ENCODE results near the gene GADD45GIP1. TPM values are rescaled to one million over a fixed set of nuclear protein-coding genes. Genes with fewer than 3 reads are reported as not detected.

The GADD45GIP1 gene
- polyA plus RNA-seq, 1 of the 3 experiments (the other 2 are of a cell fraction) = 91.8 TPM

DNA sequence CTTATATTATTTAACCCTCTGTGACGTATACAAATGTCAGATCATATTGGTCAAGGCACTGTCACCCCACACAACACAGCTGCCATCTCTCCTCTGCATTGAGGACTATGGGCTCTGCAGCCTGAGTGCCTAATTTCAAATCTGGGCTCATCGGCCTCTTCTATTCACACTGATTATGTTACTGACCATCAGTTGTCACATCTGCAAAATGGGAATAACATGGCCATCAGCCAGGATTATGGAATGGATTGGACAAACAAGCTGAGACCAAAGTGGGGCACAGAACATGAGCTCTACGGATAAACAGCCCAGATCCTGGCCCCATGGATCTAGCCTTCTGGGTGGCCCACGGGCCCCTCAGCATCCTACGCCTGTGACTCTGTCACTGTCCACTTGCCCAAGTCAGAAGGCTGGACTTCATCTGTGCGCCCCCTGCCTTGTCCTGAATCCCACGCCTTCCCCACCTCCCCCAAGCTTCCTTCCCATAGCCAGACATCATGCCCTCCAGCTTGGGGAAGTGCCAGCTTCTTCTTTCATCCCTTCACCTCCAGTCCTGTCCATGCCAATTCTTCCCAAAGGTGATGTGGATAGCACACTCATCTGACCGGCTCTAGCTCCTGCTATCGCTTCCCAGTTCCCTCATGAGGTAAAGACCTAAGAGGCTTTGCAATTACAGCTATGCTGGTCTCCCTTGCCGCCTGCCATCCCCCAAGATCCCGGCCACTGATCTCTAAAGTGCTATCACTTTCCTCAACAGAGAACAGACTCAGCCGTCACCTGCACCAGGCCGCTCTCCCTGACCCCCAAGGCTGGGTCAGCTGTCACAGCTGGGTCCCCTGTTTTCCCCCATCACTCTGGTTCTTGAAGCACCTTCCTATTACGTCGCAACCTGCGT, 24.4 kb downstream of the GADD45GIP1 start:
- H3K9me2 ChIP-seq = no peaks in the 10 kb centered on the region
- peak overlapping the region; percentile 95 for H3K4me2 ChIP-seq
- peak overlapping the region; percentile 47 to 81; a peak in 3 of 4 replicates for H3K27ac ChIP-seq (ENCODE audit: low read depth in 2 of 2, low read length in 1 of 2)
- H4K20me1 ChIP-seq (ENCODE audit: insufficient read depth) = 0 out of 2 replicates have a peak, but pooled peaks cover 4% of the 10 kb centered on the region
- no peak for TF ChIP-seq GABPA (IDR thresholded peaks at IDR 0.05; ENCODE audit: low read depth)
- TF ChIP-seq MXI1 (IDR thresholded peaks at IDR 0.05; ENCODE audit: low read depth, low read length) = no peak; the same call in 1 of the 2 replicates
- no peak for TF ChIP-seq YY1 (IDR thresholded peaks at IDR 0.05; ENCODE audit: low read depth)
- TF ChIP-seq, protein P1, sequence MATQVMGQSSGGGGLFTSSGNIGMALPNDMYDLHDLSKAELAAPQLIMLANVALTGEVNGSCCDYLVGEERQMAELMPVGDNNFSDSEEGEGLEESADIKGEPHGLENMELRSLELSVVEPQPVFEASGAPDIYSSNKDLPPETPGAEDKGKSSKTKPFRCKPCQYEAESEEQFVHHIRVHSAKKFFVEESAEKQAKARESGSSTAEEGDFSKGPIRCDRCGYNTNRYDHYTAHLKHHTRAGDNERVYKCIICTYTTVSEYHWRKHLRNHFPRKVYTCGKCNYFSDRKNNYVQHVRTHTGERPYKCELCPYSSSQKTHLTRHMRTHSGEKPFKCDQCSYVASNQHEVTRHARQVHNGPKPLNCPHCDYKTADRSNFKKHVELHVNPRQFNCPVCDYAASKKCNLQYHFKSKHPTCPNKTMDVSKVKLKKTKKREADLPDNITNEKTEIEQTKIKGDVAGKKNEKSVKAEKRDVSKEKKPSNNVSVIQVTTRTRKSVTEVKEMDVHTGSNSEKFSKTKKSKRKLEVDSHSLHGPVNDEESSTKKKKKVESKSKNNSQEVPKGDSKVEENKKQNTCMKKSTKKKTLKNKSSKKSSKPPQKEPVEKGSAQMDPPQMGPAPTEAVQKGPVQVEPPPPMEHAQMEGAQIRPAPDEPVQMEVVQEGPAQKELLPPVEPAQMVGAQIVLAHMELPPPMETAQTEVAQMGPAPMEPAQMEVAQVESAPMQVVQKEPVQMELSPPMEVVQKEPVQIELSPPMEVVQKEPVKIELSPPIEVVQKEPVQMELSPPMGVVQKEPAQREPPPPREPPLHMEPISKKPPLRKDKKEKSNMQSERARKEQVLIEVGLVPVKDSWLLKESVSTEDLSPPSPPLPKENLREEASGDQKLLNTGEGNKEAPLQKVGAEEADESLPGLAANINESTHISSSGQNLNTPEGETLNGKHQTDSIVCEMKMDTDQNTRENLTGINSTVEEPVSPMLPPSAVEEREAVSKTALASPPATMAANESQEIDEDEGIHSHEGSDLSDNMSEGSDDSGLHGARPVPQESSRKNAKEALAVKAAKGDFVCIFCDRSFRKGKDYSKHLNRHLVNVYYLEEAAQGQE (IDR thresholded peaks at IDR 0.05; ENCODE audit: low read depth, low read length) = no peak
- TF ChIP-seq ELF1 (IDR thresholded peaks at IDR 0.05) = no peak
- no peak for TF ChIP-seq RAD21 (IDR thresholded peaks at IDR 0.05; ENCODE audit: low read length)
- TF ChIP-seq, protein P2, sequence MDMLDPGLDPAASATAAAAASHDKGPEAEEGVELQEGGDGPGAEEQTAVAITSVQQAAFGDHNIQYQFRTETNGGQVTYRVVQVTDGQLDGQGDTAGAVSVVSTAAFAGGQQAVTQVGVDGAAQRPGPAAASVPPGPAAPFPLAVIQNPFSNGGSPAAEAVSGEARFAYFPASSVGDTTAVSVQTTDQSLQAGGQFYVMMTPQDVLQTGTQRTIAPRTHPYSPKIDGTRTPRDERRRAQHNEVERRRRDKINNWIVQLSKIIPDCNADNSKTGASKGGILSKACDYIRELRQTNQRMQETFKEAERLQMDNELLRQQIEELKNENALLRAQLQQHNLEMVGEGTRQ (IDR thresholded peaks at IDR 0.05; ENCODE audit: borderline replicate concordance, low read depth, low read length) = no peak
- no peak for TF ChIP-seq TCF12 (IDR thresholded peaks at IDR 0.05)
- no peak for TF ChIP-seq RXRA (IDR thresholded peaks at IDR 0.05; ENCODE audit: borderline replicate concordance, low read depth)
- no peak for TF ChIP-seq RFX5 (IDR thresholded peaks at IDR 0.05; ENCODE audit: low read length)
- TF ChIP-seq, protein P3, sequence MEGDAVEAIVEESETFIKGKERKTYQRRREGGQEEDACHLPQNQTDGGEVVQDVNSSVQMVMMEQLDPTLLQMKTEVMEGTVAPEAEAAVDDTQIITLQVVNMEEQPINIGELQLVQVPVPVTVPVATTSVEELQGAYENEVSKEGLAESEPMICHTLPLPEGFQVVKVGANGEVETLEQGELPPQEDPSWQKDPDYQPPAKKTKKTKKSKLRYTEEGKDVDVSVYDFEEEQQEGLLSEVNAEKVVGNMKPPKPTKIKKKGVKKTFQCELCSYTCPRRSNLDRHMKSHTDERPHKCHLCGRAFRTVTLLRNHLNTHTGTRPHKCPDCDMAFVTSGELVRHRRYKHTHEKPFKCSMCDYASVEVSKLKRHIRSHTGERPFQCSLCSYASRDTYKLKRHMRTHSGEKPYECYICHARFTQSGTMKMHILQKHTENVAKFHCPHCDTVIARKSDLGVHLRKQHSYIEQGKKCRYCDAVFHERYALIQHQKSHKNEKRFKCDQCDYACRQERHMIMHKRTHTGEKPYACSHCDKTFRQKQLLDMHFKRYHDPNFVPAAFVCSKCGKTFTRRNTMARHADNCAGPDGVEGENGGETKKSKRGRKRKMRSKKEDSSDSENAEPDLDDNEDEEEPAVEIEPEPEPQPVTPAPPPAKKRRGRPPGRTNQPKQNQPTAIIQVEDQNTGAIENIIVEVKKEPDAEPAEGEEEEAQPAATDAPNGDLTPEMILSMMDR (IDR thresholded peaks at IDR 0.05) = no peak
- no peak for TF ChIP-seq NFIC (IDR thresholded peaks at IDR 0.05; ENCODE audit: borderline replicate concordance)
- no peak for TF ChIP-seq FOSL2 (IDR thresholded peaks at IDR 0.05; ENCODE audit: borderline replicate concordance, low read depth)
- H3K79me2 ChIP-seq (ENCODE audit: insufficient read depth) = peaks cover 40% of the 10 kb centered on the region
- 25% methylated on average over 16 of the region's 16 CpGs for WGBS (ENCODE audit: low lambda C conversion rate)
- peak overlapping the region; percentile 84 to 86 for H3K4me3 ChIP-seq (ENCODE audit: low read depth in 2 of 2, low read length in 1 of 2)
- no peaks in the 10 kb centered on the region for H3K27me3 ChIP-seq (ENCODE audit: insufficient read depth)
- 0 out of 2 replicates have a peak overlapping the region, but pooled peaks have one; percentile 30 for H2AFZ ChIP-seq (ENCODE audit: low read depth)
- no peaks in the 10 kb centered on the region for H3K9me3 ChIP-seq
- H3K36me3 ChIP-seq (replicated peaks in 1 of 2; ENCODE audit: control insufficient read depth in 1 of 2, insufficient read depth in 2 of 2, low read length in 1 of 2) = peaks cover 4 to 26% of the 10 kb centered on the region in 2 experiments
- CTCF ChIA-PET = interaction anchor here (0.8 to 2.5 kb wide), 9 partner anchors 9 to 161 kb away, joined by 3 to 10 read pairs (median 7); partner anchors contain the start of gene SYCE2
- DNase-seq = peak; percentile 56
- POLR2A ChIA-PET = interaction anchor here (0.5 to 2.3 kb wide), 15 partner anchors 9 to 197 kb away, joined by 3 to 15 read pairs (median 3); partner anchors contain the start of genes GCDH, NACC1 and SYCE2
- peaks cover 5 to 12% of the 10 kb centered on the region in 2 experiments; a peak in 2 of 4 replicates for H3K4me1 ChIP-seq (ENCODE audit: control insufficient read depth in 1 of 2, insufficient read depth in 2 of 2, low read depth in 1 of 2, low read length in 1 of 2)
- H3K9ac ChIP-seq = peak overlapping the region; percentile 82
- H3F3A ChIP-seq (replicated peaks; ENCODE audit: insufficient read depth) = peaks cover 7% of the 10 kb centered on the region
